Fibroblast of skin of abdomen (primary cell): Measurements from ENCODE around the gene OR52E2. TPM values are rescaled to one million over a fixed set of nuclear protein-coding genes. Genes with fewer than 3 reads are reported as not detected.
A peak's percentile ranks its signal among the peaks of the same experiment; 100 is the strongest.

Source experiments
- DNase-seq: peaks from one replicate; pipeline ENCODE4 v3.0.0-alpha.2; 2013
- polyA plus RNA-seq, 2 experiments: library from polyadenylated mRNA; unstranded; fragments of 120-200 nt; gene quantifications; one replicate each; pipeline ENCODE4 v1.2.1, GENCODE V29; 2013; ENCODE audit not compliant: insufficient read length in 2 of 2

The OR52E2 gene
- polyA plus RNA-seq (2013, experiment 1 of 2; ENCODE audit: insufficient read length) = not detected
- not detected for polyA plus RNA-seq (2013, experiment 2 of 2; ENCODE audit: insufficient read length)

DNA sequence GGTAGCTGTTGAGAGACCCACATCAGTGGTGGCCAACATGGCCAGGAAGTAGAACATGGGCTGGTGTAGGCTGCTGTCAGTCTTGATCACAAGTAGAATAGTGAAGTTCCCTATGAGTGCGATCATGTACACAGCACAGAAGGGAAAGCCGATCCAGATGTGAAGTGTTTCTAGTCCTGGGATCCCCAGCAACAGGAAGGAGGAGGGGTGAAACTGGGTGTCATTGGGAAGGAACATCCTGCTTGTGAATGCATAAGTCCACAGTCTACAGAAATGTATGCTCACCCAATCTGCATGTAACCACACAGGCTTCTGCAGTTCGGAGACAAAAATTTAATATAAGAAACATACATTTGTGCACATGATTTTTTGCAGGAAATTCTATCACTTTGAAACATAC is at the start of gene OR52E2:
Gene OR52E2, minus strand, starts transcription at position 237 of the 400 bp plus-strand sequence. Its CDS starts 0 bp downstream, at position 237.
- no peak for DNase-seq

DNA sequence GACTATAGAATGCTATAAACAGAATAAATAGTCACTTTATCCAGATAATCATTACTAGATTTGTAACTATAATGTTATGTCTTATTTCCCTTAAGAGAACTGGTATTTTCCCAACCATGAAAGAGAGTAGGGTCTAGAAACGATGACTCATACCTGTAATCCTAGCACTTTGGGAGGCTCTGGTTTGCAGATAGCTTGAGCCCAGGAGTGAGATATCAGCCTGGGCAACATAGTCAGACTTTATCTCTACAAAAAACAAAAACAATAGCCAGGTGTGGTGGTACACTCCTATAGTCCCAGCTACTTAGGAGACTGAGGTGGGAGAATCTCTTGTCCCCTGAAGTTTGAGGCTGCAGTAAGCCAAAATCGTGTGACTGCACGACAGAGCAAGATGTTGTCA is 47.9 kb upstream of the OR52E2 start:
- DNase-seq = no peak

DNA sequence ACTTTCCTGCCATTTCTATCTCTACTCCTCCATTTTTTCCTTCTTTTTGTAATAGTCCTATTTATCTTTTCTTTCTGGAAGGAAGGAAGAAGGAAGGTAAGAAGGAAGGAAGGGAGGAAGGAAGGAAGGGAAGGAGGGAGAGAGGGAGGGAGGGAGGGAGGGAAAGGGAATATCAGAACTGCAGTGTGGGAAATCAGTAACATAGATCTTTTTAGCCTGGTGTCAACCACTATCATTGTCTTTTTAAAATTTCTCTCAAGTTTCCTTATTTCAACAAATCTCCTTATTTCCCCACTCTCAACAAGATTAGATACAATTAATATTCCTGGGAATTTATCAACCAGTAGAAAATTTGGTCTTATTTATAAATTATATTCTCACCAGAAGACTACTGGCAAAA is 43.6 kb upstream of the OR52E2 start:
- DNase-seq = no peak

DNA sequence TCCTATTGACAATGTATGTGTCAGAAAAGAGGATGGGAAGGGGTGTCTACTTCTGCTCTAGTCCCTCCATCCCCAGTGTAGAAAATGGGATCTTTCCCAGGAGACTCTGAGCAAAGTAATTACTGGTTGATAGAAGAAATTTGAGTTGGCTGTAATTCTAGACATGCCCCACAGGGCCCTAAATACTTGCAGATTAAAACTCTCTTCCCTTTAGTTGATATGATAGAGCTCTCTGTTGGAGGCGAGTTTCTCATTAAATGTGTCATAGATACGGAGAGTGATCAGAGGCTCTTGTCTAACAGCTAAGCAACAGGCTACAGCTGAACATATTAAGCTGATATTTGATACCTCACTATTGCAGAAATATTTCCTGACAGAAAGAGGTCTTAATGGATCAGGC is 42.8 kb upstream of the OR52E2 start:
- DNase-seq = no peak

DNA sequence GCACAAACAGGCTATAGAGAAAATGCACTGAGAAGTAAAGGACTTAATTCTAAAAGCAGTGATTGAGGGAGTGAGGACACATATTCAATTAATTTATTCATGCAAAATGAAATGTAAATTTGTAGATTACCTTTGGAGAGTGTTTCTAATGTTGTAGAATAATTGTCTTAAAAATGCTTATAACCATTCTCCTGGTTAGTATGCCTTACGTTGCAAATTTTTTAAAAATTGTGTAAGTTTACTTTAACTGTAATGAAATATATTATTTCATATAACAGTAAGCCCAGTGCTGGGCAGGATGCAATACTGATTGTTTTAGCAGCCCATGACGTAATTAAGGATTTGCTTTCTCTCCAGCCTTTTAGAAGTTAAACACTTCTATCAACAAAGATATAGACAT is 36.6 kb upstream of the OR52E2 start:
- no peak for DNase-seq

DNA sequence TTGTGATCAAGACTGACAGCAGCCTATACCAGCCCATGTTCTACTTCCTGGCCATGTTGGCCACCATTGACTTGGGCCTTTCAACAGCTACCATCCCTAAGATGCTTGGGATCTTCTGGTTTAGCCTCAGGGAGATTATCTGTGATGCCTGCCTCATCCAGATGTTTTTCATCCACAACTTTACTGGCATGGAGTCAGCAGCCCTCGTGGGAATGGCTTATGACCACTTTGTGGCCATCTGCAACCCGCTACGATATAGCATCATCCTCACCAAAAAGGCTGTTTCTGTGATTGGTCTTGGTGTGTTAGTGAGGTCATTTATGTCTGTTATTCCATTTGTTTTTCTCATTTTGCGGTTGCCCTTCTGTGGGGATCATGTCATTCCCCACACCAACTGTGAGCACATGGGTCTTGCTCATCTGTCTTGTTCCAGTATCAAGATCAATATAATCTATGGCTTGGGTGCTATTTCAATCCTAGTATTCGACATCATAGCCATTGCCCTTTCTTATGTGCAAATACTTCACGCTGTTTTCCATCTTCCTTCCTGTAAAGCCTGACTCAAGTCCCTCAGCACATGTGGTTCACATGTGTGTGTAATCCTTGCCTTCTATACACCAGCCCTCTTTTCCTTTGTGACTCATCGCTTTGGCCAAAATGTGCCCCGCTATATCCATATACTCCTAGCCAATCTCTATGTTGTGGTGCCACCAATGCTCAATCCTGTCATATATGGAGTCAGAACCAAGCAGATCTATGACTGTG is 33.6 kb upstream of the OR52E2 start:
- DNase-seq = peak; percentile 62

DNA sequence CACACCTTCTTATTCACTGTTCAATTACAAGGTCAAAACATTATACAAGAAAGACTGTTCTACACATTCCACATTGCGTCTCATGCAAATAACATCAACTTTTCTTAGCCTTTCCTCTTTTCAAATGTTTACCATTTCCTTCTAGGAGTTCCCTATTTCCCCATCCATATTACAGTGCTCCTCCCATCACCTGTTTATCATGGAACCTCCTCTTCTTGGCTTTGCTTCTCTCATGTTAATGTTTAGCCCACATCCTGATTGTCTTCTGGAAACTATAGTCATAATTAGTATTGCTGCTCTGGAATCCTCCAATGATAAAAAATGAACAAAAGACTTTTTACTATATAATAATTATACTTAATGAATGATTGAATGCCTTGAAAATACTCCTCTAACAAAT is 31.2 kb upstream of the OR52E2 start:
- no peak for DNase-seq

DNA sequence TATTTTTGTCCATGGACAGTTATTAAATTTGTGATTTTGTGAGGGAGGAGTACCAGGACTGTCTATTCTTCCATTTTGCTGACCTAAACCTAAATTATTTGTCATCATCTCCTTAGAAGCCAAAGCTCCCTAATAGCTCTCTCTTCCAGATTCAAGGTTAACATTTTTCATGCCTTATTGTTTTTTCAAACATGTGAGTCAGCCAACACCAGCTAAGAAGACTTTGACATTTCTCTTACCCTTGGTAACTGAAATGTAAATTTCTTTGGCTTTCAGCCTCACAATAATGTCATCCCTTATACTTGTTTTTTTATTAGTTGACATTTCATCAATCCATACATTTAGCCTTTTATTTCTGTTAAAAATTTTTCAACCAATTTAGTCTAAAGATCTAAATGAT is 29.1 kb upstream of the OR52E2 start:
- DNase-seq = no peak

DNA sequence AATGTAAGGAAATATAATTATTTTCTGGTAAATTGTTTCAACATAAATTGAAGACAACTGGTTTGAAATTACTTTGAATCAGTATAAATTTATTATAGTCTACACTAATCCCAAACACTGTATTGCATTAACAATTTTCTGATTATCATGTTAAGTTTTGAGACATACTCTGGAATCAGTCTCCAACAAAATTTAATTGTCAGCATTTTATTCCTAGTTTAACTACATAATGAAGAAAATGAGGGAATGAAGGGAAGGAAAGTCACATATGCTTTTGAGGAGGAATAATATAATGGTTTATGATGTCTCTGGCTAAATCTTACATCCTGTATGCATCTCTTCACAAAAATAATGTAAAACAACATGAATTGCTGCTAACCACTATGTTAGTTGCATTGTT is 24.2 kb upstream of the OR52E2 start:
- DNase-seq = no peak

DNA sequence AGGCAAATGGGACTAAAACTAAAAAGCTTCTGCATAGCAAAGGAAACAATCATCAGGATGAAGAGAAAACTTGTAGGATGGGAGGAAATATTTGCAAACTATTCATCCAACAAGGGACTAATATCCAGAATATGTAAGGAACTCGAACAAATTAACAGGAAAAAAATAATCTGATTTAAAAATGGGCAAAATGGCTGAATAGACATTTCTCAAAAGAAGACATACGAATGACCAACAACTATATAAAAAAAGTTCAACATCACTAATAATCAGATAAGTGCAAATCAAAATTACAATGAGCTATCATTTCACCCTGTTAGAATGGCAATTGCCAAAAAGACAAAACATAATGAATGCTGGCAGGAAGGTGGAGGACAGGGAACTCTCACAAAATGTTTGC is 22.0 kb upstream of the OR52E2 start:
- DNase-seq = no peak

DNA sequence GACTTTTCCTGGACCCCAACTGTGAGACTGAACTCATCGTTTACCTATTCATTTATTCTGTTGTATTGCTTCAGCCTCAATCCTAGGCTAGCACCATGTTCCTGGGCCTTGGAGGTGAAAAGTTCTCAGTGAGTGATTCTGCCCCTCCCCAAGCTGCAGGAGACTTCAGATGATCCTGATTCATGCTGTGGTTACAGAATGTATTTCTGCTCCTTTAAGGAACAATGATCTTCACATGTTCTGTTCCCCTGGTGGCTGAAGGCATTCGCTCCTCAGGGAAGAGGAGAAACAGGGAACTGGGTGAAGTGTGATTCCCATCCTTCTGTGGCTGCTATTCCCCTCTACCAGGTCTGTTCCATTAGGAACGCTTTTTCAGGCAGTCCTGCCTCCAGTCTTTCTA is 12.4 kb upstream of the OR52E2 start:
- DNase-seq = no peak

DNA sequence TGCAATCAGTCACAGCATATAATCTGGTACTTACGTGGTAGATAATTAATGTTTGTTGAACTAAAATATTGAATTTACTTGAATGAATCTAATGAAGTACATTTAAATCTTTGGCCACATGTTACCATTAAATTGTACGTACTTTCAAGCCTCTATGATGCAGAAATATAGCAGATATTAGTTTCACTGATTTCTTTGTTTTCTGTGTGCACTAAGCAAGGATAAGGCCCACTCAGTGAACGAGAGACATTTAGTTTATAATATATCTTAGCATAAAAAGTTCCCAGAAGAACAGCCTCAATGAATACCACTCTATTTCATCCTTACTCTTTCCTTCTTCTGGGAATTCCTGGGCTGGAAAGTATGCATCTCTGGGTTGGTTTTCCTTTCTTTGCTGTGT is 9.8 kb upstream of the OR52E2 start, which contains the start of gene OR52E1:
Gene OR52E1, plus strand, starts transcription at position 301 of the 400 bp plus-strand sequence.
- no peak for DNase-seq

DNA sequence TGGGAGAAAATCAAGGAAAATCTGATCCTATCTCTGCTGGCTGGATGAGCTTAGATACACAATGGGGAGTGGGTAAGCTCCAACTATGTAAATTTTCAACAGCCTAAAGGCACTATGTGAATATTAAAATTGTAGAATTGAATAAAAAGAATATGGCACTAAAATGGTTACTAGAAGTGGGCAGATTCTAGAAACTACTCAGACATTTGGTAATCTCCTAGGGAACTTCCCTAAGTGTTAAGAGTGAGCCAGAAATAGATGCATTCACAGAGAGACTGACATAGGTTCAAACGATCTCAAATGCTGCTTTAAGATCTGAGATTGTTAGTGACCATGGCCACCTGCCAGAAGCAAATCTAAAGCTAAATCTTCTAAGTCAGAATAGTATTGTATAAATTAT is 5.6 kb upstream of the OR52E2 start:
- no peak for DNase-seq

DNA sequence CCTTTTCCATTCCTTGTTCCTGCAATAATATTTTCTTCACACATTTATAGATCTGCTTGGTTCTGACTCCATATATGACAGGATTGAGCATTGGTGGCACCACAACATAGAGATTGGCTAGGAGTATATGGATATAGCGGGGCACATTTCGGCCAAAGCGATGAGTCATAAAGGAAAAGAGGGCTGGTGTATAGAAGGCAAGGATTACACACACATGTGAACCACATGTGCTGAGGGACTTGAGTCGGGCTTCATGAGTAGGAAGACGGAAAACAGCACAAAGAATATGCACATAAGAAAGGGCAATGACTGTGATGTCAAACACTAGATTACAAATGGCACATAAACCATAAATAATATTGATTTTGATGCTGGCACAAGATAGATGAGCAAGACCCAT is 748 bp downstream of the OR52E2 start:
- peak; percentile 30 for DNase-seq

DNA sequence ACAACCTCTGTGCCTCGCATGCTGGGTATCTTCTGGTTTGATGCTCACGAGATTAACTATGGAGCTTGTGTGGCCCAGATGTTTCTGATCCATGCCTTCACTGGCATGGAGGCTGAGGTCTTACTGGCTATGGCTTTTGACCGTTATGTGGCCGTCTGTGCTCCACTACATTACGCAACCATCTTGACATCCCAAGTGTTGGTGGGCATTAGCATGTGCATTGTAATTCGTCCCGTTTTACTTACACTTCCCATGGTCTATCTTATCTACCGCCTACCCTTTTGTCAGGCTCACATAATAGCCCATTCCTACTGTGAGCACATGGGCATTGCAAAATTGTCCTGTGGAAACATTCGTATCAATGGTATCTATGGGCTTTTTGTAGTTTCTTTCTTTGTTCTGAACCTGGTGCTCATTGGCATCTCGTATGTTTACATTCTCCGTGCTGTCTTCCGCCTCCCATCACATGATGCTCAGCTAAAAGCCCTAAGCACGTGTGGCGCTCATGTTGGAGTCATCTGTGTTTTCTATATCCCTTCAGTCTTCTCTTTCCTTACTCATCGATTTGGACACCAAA is 12.6 kb downstream of the OR52E2 start:
- no peak for DNase-seq

DNA sequence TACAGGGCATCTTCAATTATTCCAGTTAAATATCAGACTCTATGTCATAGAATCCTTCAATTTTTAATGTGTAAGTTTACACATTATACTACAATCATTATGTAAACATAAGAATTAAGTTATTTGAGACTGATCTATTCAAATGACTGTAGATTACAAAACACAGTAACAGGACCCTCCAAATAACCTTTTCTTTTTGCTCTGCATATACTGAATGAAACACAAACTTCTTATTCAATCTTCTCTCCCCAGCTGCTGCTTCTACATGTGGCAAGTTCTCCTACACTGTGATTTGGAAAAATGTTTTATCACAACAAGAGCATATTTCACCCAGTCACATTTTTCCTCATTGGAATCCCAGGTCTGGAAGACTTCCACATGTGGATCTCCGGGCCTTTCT is 13.2 kb downstream of the OR52E2 start, which contains the start of gene OR52J3:
Gene OR52J3, plus strand, starts transcription at position 301 of the 400 bp plus-strand sequence. Its CDS starts 0 bp downstream, at position 301.
- no peak for DNase-seq

DNA sequence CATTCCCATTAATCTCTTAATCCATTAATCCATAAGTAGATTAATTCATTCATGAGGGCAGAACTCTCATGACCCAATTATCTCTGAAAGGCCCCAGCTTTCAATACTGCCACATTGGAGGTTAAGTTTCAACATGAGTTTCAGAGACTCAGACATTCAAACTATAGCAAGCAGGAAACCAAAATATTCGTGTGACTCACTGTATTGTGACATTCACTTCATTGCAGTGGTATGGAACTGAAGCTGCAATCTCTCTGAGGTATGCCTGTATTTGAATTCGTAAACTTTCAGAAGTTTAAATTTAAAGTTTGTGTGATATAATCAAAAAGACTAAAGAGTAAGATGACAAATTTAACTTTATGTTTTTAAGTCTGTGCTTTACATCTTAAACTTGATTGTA is 16.0 kb downstream of the OR52E2 start:
- DNase-seq = peak; percentile 69

DNA sequence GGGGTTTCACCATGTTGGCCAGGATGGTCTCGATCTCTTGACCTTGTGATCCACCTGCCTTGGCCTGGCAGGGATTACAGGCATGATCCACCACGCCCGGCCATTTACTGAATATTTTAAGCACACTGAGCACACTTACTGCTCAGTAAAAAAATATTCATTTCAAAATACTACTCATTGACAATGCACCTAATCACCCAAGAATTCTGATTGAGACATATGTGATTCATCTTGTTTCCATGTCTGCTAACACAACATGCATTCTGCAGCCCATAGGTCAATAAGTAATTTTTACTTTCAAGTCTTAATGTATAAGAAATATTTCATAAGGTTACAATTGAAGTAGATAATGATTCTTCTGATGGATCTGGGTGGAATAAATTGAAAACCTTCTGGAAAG is 17.3 kb downstream of the OR52E2 start:
- DNase-seq = peak; percentile 6

DNA sequence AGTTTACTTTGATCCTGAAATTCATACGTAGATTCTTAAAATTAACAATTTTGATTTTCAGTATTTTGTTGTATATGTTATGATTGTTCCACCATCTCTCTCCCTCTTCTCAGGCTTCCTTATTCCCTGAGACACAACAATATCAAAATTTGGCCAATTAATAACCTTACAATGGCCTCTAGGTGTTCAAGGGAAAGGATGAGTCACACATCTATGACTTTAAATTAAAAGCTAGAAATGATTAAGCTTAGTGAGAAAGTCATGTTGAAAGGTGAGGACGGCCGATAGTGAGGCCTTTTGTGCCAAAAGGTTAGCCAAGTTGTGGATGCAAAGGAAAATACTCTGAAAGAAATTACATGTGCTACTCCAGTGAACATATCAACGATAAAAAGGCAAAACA is 18.6 kb downstream of the OR52E2 start:
- DNase-seq = no peak

DNA sequence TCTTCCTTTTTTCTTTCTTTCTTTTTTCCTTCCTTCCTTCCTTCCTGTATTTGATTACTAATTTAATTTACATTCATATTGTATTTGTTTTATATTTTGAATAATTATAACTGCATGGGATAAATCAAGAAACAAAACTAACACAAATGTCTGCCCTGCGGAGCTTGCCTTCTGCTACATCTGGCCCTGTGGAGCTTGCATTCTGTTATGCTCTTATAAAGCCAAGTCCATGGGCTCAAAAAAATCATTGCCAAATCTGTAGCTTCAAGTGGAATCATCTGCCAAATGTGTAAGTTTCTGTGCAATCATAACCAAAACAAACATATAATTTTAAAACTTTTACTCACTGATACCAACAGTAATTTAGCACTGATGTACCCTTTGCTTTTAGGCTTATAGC is 21.1 kb downstream of the OR52E2 start:
- DNase-seq = no peak

DNA sequence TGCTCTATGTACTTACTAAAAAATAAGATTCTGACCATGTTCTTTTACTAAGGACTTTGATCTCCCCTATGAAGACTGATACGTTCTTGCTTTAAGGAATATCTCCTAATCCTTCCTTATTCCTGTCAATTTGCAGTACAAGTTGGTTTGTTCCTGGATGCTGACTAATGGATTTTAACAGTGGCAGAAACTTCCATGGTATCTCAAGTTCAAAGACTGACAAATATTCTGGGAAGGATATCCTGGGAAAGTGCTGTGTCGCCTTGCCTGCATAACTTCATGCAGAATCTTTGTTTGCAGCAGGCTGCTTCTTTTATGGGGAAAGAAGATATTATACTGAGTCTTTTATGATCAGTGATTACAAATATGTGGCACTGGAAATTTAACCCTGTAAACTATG is 21.5 kb downstream of the OR52E2 start:
- DNase-seq = no peak

DNA sequence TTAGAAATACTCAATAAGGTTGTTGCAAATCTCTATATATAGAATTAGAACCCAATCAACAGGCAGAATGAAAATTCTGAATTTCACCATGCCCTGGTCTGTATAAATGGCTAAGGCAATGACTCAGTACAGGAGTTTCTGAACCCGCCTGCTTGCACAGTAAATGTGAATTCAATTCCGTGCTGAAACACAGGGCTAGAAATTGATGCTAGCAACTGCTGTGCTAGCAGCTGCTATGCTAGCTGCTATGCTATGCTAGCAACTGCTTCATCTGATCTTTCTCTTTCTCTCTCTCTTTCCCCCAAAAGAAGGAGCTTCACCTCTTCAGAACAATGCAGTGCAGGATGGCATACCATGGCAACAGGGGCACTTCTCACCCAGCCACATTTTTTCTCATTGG is 22.8 kb downstream of the OR52E2 start:
- DNase-seq = no peak

DNA sequence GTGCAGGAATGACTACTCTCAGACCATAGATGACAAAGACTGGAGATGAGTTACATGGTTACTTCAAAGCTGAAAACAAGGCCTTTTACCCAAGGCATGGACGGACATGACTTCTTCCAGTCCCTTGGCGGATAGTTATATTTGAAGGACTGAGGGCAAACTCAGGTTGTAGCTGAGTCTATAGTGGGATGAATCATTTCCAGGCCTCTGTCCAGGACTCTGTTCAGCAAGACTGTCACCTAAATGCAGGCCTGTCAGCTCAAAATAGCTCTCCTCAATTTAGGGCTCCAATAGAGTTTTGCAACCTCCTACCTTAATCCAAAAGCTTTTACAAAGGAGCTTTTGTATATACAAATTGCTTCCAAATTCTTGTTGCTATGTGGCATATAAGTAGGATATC is 37.4 kb downstream of the OR52E2 start:
- DNase-seq = no peak

DNA sequence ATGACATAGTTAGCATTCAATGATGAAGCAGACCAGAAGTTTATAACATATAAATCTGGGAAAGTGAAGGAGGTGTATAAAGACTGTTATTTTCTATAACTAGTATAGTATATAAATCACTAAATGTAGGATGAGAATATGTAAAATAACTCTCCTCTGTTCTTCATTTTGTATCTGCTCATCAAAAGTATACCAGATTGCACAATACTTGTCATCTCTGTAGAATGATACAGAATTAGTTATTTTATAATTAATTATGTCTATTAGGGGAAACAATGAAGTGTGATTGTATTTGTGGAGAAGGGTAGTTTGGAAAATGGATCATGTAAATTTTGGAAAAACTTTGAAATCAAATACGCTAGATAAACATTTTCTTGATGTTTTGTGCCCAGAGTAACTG is 46.4 kb downstream of the OR52E2 start:
- DNase-seq = no peak
